MCF 10A (cell line): ENCODE data around the gene RNF114. TPM values are rescaled to one million over a fixed set of nuclear protein-coding genes. Genes with fewer than 3 reads are reported as not detected.

Experiments used
- Bru-seq: library from RNA; stranded (reverse); fragments of 400-500 nt; gene quantifications from one replicate; lab custom pipeline; 2021; lab: Mats Ljungman, UMichigan
- BruChase-seq, 2 experiments: library from RNA; stranded (reverse); fragments of 400-500 nt; gene quantifications; one replicate each; lab custom pipeline; 2021; lab: Mats Ljungman, UMichigan
- BruUV-seq: library from RNA; stranded (reverse); fragments of 400-500 nt; replicated peaks from 2 replicates; lab custom pipeline; 2021; lab: Mats Ljungman, UMichigan
- CTCF ChIA-PET: fragments of 300-600 bp; sonication (Branson Sonifier 250); formaldehyde crosslinking; extraction: SDS; loops from one replicate; lab custom pipeline; 2021; ENCODE audit warnings: antibody characterized with exemption, inconsistent platforms; lab: Yijun Ruan, JAX
- POLR2A ChIA-PET: fragments of 300-600, 350-650 bp; sonication (Branson Sonifier 250); formaldehyde crosslinking; extraction: SDS; loops from one replicate; lab custom pipeline; 2020; ENCODE audit warnings: antibody characterized with exemption, inconsistent platforms; lab: Yijun Ruan, JAX
- DNase-seq: peaks from one replicate; pipeline ENCODE4 v3.0.0-alpha.2; 2018; ENCODE audit not compliant: unreplicated experiment
- H3K27ac Mint-ChIP-seq: one replicate; pipeline ENCODE4 v1.8.0; 2022; ENCODE audit warnings: mild to moderate bottlenecking, low read depth, mixed read lengths; ENCODE audit not compliant: unreplicated experiment
- H3K27me3 Mint-ChIP-seq: one replicate; pipeline ENCODE4 v1.8.0; 2022; ENCODE audit warnings: mixed read lengths; ENCODE audit not compliant: insufficient read depth, unreplicated experiment
- H3K36me3 Mint-ChIP-seq: one replicate; pipeline ENCODE4 v1.8.0; 2022; ENCODE audit warnings: mild to moderate bottlenecking, moderate library complexity, mixed read lengths; ENCODE audit not compliant: insufficient read depth, unreplicated experiment
- H3K4me1 Mint-ChIP-seq: one replicate; pipeline ENCODE4 v1.8.0; 2022; ENCODE audit warnings: mixed read lengths; ENCODE audit not compliant: insufficient read depth, unreplicated experiment
- H3K4me3 Mint-ChIP-seq: one replicate; pipeline ENCODE4 v1.8.0; 2022; ENCODE audit warnings: mild to moderate bottlenecking, moderate library complexity, mixed read lengths; ENCODE audit not compliant: unreplicated experiment
- H3K9me3 Mint-ChIP-seq: one replicate; pipeline ENCODE4 v1.8.0; 2022; ENCODE audit warnings: mixed read lengths; ENCODE audit not compliant: unreplicated experiment
- intact Hi-C: fragments of 100-400 bp; cut with micrococcal nuclease; formaldehyde crosslinking; loops from 2 replicates; pipeline ENCODE4 v1.14.1; 2022
- long read RNA-seq: library from polyadenylated mRNA; stranded (forward); transcript quantifications from one replicate; pipeline ENCODE4 v2.0.0, GENCODE V29; 2022
- total RNA-seq: library from RNA; stranded (reverse); gene quantifications from 2 replicates; pipeline ENCODE4 v1.2.3, GENCODE V29; 2022
- TF ChIP-seq, protein P1 (sequence below): fragments of 200-600 bp; IDR thresholded peaks from one replicate; pipeline ENCODE4 v1.8.0; 2022; ENCODE audit warnings: antibody characterized with exemption, mild to moderate bottlenecking; ENCODE audit not compliant: unreplicated experiment

Gene RNF114, protein sequence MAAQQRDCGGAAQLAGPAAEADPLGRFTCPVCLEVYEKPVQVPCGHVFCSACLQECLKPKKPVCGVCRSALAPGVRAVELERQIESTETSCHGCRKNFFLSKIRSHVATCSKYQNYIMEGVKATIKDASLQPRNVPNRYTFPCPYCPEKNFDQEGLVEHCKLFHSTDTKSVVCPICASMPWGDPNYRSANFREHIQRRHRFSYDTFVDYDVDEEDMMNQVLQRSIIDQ
- total RNA-seq (40.0 and 48.6 TPM in 2 replicates), Bru-seq, nascent RNA (percentile 76 among the genes with signal in this experiment), BruChase-seq, experiment 1, labeled RNA remaining after a 6-hour chase (percentile 80 among the genes with signal in this experiment), BruChase-seq, experiment 2, labeled RNA remaining after a 2-hour chase (percentile 88 among the genes with signal in this experiment)
- long read RNA-seq, transcript RNF114-201 (6 exons, 2,503 nt) = major isoform, 125 of 139 reads
- long read RNA-seq, partial matches to known transcripts = 3 of 139 reads
- long read RNA-seq, other reads (novel, unspliced or antisense) = 7 of 139 reads

DNA sequence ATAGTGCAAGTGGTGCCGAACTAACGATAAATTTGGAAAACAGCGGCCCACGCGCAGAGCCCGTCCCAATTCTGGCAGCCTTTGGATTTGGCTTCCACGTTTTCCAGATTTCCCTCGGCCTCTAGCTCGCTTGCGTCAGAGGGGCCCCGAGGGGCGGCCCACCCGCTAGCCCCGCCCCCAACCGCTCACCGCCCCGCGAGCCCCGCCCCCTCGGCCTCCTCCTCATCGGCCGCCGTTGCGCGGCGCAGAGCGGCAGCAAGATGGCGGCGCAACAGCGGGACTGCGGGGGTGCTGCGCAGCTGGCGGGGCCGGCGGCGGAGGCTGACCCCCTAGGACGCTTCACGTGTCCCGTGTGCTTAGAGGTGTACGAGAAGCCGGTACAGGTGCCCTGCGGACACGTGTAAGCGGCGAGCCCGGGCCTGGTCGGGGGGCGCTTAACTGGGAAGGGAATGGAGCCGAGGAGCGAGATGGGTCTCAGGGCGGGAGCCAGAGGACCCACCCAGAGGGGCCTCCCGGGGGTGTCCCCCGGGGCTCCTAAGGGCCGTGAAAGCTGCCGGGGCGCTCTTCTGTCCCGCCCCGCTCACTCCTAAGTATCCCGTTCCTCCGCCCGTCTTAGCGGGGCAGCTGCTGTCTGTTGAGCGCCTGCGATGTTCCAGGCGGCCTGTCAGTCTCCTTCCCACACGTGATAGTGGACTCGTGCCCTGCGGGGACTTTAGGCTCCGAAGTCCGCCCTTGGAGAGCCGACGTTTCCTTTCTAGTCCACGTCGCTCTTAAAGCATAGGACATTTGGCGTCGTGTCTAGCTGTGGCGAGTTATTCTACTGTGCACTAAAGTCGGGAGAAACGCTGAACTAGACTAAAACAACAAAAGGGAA is at the start of gene RNF114:
RNF114 (plus strand) TSS at position 245 of the 874 bp plus-strand sequence; CDS start at position 261, 16 bp downstream.
- ChIA-PET CTCF (interaction anchor here (0.6 to 3.4 kb wide), 4 partner anchors 20 to 233 kb away, joined by 3 to 23 read pairs (median 8); no protein-coding TSS in a partner anchor), POLR2A (interaction anchor here (0.5 to 6.0 kb wide), 27 partner anchors 10 to 1302 kb away, joined by 3 to 146 read pairs (median 4); partner anchors contain the start of genes SLC9A8, SPATA2, UBE2V1 and ZNFX1)
- peak; percentile 90 for DNase-seq
- no TSS peak for BruUV-seq
- Mint-ChIP-seq H3K27me3 (no peaks in the 10 kb centered on the region), H3K27ac (peak within 1 kb of the TSS; percentile 69), H3K9me3 (no peaks in the 10 kb centered on the region), H3K4me1 (peaks cover 23% of the 10 kb centered on the region), H3K36me3 (peaks cover 24% of the 10 kb centered on the region), H3K4me3 (peak within 1 kb of the TSS; percentile 85)
- TF ChIP-seq, protein P1, sequence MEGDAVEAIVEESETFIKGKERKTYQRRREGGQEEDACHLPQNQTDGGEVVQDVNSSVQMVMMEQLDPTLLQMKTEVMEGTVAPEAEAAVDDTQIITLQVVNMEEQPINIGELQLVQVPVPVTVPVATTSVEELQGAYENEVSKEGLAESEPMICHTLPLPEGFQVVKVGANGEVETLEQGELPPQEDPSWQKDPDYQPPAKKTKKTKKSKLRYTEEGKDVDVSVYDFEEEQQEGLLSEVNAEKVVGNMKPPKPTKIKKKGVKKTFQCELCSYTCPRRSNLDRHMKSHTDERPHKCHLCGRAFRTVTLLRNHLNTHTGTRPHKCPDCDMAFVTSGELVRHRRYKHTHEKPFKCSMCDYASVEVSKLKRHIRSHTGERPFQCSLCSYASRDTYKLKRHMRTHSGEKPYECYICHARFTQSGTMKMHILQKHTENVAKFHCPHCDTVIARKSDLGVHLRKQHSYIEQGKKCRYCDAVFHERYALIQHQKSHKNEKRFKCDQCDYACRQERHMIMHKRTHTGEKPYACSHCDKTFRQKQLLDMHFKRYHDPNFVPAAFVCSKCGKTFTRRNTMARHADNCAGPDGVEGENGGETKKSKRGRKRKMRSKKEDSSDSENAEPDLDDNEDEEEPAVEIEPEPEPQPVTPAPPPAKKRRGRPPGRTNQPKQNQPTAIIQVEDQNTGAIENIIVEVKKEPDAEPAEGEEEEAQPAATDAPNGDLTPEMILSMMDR = no peak
- intact Hi-C loops = no loop called here

DNA sequence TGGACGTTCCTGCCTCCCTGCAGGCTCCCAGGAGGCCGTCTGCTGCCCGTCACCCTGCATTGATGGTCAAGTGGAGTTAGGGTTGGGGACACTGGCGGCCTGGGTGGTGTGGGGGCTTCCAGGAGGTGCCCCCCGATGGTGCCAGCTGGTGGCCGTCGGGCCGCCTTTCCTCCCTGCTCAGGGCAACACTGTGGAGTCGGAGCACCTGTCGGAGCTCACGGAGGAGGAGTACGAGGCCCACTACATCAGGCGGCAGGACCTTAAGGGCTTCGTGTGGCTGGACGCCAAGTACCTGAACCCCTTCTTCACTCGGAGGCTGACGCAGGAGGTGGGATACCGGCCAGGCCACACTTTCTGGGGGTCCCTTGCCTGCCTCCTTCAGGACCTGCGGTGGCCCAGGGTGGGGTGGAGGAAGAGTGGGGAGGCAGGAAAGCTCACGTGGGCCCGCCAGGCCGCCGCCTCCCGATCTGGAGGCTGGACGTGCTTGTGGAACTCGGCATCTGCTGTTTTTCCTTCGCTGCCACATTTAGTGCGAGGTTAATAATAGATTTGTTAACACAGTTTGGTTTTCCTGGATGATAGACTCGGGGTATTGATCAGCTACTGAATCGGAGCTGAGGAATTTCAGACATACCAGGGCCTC is 49.5 kb upstream of the RNF114 start:
- H3K27me3 Mint-ChIP-seq = no peaks in the 10 kb centered on the region
- H3K9me3 Mint-ChIP-seq = no peaks in the 10 kb centered on the region
- no peak for DNase-seq
- no peak overlapping the region for H3K4me3 Mint-ChIP-seq
- no TSS peak for BruUV-seq
- POLR2A ChIA-PET = interaction anchor here (0.6 to 1.1 kb wide), 3 partner anchors 13 to 382 kb away, joined by 3 to 4 read pairs (median 3); no protein-coding TSS in a partner anchor
- H3K27ac Mint-ChIP-seq = no peak overlapping the region
- CTCF ChIA-PET = interaction anchor here (0.6 to 3.7 kb wide), 17 partner anchors 9 to 278 kb away, joined by 3 to 20 read pairs (median 4); no protein-coding TSS in a partner anchor
- H3K36me3 Mint-ChIP-seq = peaks cover 38% of the 10 kb centered on the region
- TF ChIP-seq, protein P1 = no peak
- peaks cover 7% of the 10 kb centered on the region for H3K4me1 Mint-ChIP-seq
- intact Hi-C loops = no loop called here

DNA sequence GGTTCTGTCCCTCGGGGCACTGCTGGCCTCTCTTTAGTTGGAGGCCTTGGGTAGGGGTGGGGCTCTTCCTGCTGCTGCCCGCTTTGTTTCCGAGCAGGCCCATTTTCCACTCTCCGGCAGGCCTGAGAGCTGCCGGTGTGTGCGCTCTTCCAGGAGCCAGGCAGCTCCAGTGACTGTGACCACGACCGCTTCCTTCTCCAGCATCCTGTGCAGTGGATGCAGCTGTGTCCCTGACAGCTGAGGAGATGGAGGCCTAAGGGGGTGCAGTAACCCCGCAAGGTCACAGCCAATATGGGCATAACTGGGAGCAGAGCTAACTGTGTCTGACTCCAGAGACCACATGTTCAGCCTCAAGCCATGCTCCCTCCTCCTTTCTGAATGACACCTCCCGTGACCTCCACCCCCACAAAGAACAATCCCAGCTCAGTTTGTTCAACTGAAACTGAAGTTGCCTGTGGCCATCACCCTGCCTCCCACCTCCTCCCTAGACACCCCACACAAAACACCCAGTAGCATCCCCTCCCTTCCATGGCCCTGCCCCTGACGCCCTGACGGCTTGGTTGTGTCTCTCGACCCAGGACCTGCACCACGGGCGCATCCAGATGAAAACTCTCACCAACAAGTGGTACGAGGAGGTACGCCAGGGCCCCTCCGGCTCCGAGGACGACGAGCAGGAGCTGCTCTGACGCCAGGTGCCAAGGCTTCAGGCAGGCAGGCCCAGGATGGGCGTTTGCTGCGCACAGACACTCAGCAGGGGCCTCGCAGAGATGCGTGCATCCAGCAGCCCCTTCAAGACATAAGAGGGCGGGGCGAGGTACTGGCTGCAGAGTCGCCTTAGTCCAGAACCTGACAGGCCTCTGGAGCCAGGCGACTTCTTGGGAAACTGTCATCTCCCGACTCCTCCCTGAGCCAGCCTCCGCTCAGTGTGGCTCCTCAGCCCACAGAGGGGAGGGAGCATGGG is 48.7 kb upstream of the RNF114 start:
- H3K36me3 Mint-ChIP-seq = peaks cover 38% of the 10 kb centered on the region
- H3K9me3 Mint-ChIP-seq = no peaks in the 10 kb centered on the region
- CTCF ChIA-PET = interaction anchor here (0.5 to 3.7 kb wide), 23 partner anchors 10 to 581 kb away, joined by 3 to 20 read pairs (median 4); no protein-coding TSS in a partner anchor
- POLR2A ChIA-PET = interaction anchor here (1.0 to 1.1 kb wide), 2 partner anchors 12 to 20 kb away, joined by 3 to 4 read pairs; no protein-coding TSS in a partner anchor
- BruUV-seq = no TSS peak
- no peak overlapping the region for H3K4me3 Mint-ChIP-seq
- H3K27ac Mint-ChIP-seq = peak overlapping the region; percentile 16
- intact Hi-C loops = loop anchor here (1.0 to 2.0 kb wide), 3 partner anchors 41 to 346 kb away; no protein-coding TSS in a partner anchor
- DNase-seq = no peak
- TF ChIP-seq, protein P1 = no peak
- no peaks in the 10 kb centered on the region for H3K27me3 Mint-ChIP-seq
- H3K4me1 Mint-ChIP-seq = peaks cover 7% of the 10 kb centered on the region
